Gastrocnemius medialis (tissue), 4 donors: ENCODE measurements around the gene ZNRF4.

ENCODE experiments used
- CTCF ChIP-seq, 5 experiments: fragments of 450-650 bp in 3 of 5; fragments of 200-600 bp in 2 of 5; sonication (generic) in 2 of 5; IDR thresholded peaks in 4 of 5; conservative IDR thresholded peaks in 1 of 5; 1 replicate in 4 of 5; 2 replicates in 1 of 5; pipeline ENCODE4 v1.5.1; 2016 to 2019; ENCODE audit warnings: antibody characterized with exemption in 5 of 5, mild to moderate bottlenecking in 3 of 5, moderate library complexity in 3 of 5
- POLR2A ChIP-seq, 2 donors: fragments of 450-650 bp; IDR thresholded peaks; one replicate each; pipeline ENCODE4 v1.6.1; 2017; ENCODE audit warnings: antibody characterized with exemption in 2 of 2, mild to moderate bottlenecking in 2 of 2, moderate library complexity in 2 of 2

- TF ChIP-seq CTCF (IDR thresholded peaks at IDR 0.05 in 4 of 5, conservative IDR thresholded peaks at IDR 0.05 in 1 of 5) (no peak), POLR2A (IDR thresholded peaks at IDR 0.05) (no peak)
Measured at GRCh38 chr19:5406816-5407215, 48.4 kb upstream of the ZNRF4 start.
